GM12892 (cell line): ENCODE data around the gene FAM118A.

ENCODE experiments used
- POLR2A ChIP-seq: IDR thresholded peaks from 2 replicates; pipeline ENCODE4 v1.6.1; 2011; ENCODE audit warnings: low read depth, low read length, control low read depth
- POLR2AphosphoS5 ChIP-seq: IDR thresholded peaks from 2 replicates; pipeline ENCODE4 v1.6.1; 2011; ENCODE audit warnings: low read depth, low read length, control low read depth
- TAF1 ChIP-seq: IDR thresholded peaks from 2 replicates; pipeline ENCODE4 v1.6.1; 2011; ENCODE audit warnings: low read depth, mild to moderate bottlenecking, control low read depth, low read length, borderline replicate concordance

- TF ChIP-seq POLR2A = no peak
- no peak for TF ChIP-seq POLR2AphosphoS5
- TF ChIP-seq TAF1 = no peak
Measured at GRCh38 chr22:45337536-45337935, 27.8 kb downstream of the FAM118A start.
